Nephron progenitor cell (in vitro differentiated cells): Measurements from ENCODE around the gene HUNK.

Experiments used
- DNase-seq: peaks from one replicate; pipeline ENCODE4 v3.0.0; 2021
- H3K27ac Mint-ChIP-seq: 2 replicates; pipeline ENCODE4 v1.8.0; 2021; ENCODE audit warnings: mild to moderate bottlenecking, moderate library complexity, mixed read lengths
- H3K27me3 Mint-ChIP-seq: 2 replicates; pipeline ENCODE4 v1.8.0; 2021; ENCODE audit warnings: mild to moderate bottlenecking, low read depth, mixed read lengths; ENCODE audit not compliant: poor library complexity
- H3K36me3 Mint-ChIP-seq: 2 replicates; pipeline ENCODE4 v1.8.0; 2021; ENCODE audit warnings: low read depth, mixed read lengths
- H3K4me1 Mint-ChIP-seq: 2 replicates; pipeline ENCODE4 v1.8.0; 2021; ENCODE audit warnings: mixed read lengths
- H3K4me3 Mint-ChIP-seq: 2 replicates; pipeline ENCODE4 v1.8.0; 2021; ENCODE audit warnings: mild to moderate bottlenecking, moderate library complexity, mixed read lengths
- H3K9me3 Mint-ChIP-seq: 2 replicates; pipeline ENCODE4 v1.8.0; 2021; ENCODE audit warnings: mild to moderate bottlenecking, moderate library complexity, mixed read lengths
- TF ChIP-seq, protein P1 (sequence below): fragments of 200-600 bp; sonication (generic); IDR thresholded peaks from 2 replicates; pipeline ENCODE4 v1.5.0; 2021; ENCODE audit warnings: antibody characterized with exemption

The HUNK gene

DNA sequence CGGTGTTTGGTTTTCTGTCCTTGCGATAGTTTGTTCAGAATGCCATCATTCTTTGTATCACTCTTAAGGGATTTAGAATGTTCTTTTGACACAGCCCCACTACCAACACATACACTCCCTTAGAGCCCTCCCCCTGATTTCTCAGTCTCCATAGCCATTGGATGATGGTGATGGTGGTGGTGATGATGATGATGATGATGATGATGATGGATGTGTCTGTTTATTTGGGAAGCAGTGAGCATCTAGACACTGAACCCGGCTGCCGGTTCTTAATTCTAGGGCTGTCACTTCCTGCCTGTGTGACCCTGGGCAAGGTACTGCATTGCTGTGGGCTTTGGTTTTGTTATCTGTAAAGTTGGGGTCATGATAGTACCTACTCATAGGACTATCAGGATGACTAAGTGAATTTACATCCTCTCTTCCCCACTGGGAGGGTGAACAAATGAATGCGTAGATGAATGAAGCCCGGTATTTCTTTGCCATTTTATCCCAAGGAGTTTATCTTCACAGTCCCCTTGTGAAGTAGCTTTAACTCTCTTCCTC lies 100.7 kb downstream of the HUNK start:
- H3K4me1 Mint-ChIP-seq = peaks cover 18% of the 10 kb centered on the region
- H3K4me3 Mint-ChIP-seq = no peak overlapping the region
- H3K36me3 Mint-ChIP-seq = peaks cover 86% of the 10 kb centered on the region
- no peak for DNase-seq
- TF ChIP-seq, protein P1, sequence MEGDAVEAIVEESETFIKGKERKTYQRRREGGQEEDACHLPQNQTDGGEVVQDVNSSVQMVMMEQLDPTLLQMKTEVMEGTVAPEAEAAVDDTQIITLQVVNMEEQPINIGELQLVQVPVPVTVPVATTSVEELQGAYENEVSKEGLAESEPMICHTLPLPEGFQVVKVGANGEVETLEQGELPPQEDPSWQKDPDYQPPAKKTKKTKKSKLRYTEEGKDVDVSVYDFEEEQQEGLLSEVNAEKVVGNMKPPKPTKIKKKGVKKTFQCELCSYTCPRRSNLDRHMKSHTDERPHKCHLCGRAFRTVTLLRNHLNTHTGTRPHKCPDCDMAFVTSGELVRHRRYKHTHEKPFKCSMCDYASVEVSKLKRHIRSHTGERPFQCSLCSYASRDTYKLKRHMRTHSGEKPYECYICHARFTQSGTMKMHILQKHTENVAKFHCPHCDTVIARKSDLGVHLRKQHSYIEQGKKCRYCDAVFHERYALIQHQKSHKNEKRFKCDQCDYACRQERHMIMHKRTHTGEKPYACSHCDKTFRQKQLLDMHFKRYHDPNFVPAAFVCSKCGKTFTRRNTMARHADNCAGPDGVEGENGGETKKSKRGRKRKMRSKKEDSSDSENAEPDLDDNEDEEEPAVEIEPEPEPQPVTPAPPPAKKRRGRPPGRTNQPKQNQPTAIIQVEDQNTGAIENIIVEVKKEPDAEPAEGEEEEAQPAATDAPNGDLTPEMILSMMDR = no peak
- H3K27ac Mint-ChIP-seq = peak overlapping the region; percentile 14
- H3K9me3 Mint-ChIP-seq = no peaks in the 10 kb centered on the region
- H3K27me3 Mint-ChIP-seq = no peaks in the 10 kb centered on the region

DNA sequence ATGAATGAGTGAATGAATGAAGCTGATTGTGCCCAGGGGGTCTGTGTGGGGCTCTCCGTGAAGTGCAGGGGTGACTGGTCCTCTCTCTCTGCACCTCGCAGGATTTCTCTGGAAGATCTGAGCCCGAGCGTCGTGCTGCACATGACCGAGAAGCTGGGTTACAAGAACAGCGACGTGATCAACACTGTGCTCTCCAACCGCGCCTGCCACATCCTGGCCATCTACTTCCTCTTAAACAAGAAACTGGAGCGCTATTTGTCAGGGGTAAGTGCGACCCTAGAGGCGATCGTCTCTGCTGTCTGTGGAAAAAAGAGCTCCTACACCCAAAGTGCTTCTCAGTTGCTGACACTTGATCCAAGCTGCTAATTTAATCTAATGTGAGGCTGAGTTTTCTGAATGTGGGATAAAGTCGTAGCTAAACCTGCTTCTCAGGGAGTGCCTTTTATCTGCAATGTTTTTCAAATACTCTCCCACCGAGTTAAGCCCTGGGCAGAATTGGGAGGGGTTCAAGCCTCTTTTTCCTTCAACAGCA lies 101.7 kb downstream of the HUNK start:
- Mint-ChIP-seq H3K4me1 (peaks cover 14% of the 10 kb centered on the region), H3K27ac (peak overlapping the region; percentile 14), H3K9me3 (no peaks in the 10 kb centered on the region), H3K4me3 (no peak overlapping the region), H3K27me3 (no peaks in the 10 kb centered on the region), H3K36me3 (peaks cover 86% of the 10 kb centered on the region)
- DNase-seq = no peak
- TF ChIP-seq, protein P1 = no peak

DNA sequence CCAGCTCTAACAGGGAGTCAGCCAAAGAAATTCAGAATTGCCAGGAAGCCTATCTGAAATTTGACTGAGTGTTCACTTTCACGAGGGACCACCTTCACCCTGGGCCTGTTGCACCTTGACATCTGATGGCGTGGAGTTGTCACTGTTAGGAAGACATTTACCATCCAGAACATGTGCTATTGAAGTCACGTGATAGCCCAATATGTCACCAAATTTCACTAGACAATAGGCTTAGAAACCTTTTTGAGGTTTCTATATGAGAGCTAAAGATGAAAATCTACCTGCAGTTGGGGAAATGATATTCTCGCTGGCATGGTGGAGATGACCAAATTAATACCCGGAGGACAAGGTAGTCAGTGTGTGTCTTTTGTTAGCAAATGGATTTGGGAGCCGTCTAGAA lies 102.7 kb downstream of the HUNK start:
- peaks cover 86% of the 10 kb centered on the region for H3K36me3 Mint-ChIP-seq
- H3K9me3 Mint-ChIP-seq = peaks cover 5% of the 10 kb centered on the region
- H3K27ac Mint-ChIP-seq = no peak overlapping the region
- DNase-seq = no peak
- H3K4me3 Mint-ChIP-seq = no peak overlapping the region
- peaks cover 8% of the 10 kb centered on the region for H3K4me1 Mint-ChIP-seq
- no peaks in the 10 kb centered on the region for H3K27me3 Mint-ChIP-seq
- TF ChIP-seq, protein P1 = no peak

DNA sequence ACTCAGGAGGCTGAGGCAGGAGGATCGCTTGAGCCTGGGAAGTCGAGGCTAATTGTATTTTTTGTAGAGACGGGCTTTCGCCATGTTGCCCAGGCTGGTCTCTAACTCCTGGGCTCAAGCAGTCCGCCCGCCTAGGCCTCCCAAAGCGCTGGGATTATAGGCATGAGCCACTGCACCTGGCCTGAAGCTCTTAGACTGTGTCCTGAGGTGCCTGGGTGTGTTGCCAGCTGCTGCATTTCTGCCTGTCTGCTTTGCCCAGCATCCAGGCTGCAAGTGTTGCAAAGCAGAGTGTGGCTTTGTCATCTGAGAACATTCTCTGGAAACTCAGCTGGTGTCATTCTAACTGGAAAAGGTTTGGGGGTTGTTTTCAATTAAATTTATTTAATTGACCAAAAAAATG lies 105.0 kb downstream of the HUNK start:
- Mint-ChIP-seq H3K4me1 (peaks cover 8% of the 10 kb centered on the region), H3K4me3 (no peak overlapping the region), H3K27me3 (no peaks in the 10 kb centered on the region), H3K27ac (no peak overlapping the region), H3K9me3 (peaks cover 16% of the 10 kb centered on the region), H3K36me3 (peaks cover 93% of the 10 kb centered on the region)
- DNase-seq = no peak
- TF ChIP-seq, protein P1 = no peak

DNA sequence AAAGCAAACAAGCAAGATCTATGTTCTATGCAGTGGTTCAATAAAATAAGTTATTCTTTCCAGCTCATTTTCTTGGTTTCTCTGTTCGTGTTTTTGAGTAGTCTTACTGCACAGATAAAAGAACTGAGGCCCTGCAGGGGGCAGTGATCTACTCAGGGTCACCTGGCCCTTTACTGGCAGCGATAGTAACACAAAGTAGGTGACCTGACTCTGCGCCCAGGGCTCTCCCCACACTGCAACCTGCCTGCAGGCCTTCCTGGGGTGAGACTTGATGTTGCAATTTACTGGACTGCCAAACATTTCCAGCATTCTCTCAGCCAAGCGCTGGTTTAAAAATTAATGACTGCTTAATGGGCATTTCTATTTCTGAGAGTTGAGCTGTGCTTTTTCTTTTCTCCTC lies 110.3 kb downstream of the HUNK start:
- no peak overlapping the region for H3K4me3 Mint-ChIP-seq
- H3K27me3 Mint-ChIP-seq = no peaks in the 10 kb centered on the region
- peaks cover 83% of the 10 kb centered on the region for H3K36me3 Mint-ChIP-seq
- no peak for DNase-seq
- H3K4me1 Mint-ChIP-seq = peaks cover 37% of the 10 kb centered on the region
- TF ChIP-seq, protein P1 = no peak
- H3K9me3 Mint-ChIP-seq = peaks cover 16% of the 10 kb centered on the region
- H3K27ac Mint-ChIP-seq = no peak overlapping the region

DNA sequence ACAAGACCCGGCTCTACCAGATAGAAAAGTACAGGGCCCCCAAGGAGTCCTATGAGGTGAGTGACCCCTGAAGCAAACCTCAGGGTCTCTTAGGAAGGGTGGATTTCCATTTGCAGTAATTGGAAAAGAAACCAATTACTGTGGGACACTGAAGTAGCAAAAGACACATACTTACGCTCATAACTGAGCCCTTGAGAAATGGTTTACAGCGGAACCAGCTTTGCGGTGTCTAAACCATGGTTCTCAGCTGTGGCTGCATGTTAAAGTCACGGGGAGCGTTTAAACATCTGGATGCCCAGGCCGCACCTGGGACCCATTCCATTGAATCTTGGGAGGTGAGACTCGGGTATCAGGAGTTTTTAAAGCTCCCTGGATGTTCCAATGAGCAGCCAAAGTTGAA lies 110.7 kb downstream of the HUNK start:
- peaks cover 78% of the 10 kb centered on the region for H3K36me3 Mint-ChIP-seq
- H3K27ac Mint-ChIP-seq = peak overlapping the region; percentile 36
- H3K27me3 Mint-ChIP-seq = no peaks in the 10 kb centered on the region
- DNase-seq = no peak
- peaks cover 40% of the 10 kb centered on the region for H3K4me1 Mint-ChIP-seq
- H3K9me3 Mint-ChIP-seq = peaks cover 16% of the 10 kb centered on the region
- TF ChIP-seq, protein P1 = no peak
- no peak overlapping the region for H3K4me3 Mint-ChIP-seq
